WTC11 (cell line): Measurements from ENCODE around the gene SPRR2G.

ENCODE experiments used
- CTCF ChIP-seq: fragments of 200-600 bp; IDR thresholded peaks from 2 replicates; pipeline ENCODE4 v1.8.0; 2022; ENCODE audit warnings: antibody characterized with exemption
- HMGXB4 ChIP-seq: sonication (generic); formaldehyde crosslinking; IDR thresholded peaks from 2 replicates; pipeline ENCODE4 v1.8.1; 2023; ENCODE audit warnings: mild to moderate bottlenecking, moderate library complexity, missing genetic modification reagents

DNA sequence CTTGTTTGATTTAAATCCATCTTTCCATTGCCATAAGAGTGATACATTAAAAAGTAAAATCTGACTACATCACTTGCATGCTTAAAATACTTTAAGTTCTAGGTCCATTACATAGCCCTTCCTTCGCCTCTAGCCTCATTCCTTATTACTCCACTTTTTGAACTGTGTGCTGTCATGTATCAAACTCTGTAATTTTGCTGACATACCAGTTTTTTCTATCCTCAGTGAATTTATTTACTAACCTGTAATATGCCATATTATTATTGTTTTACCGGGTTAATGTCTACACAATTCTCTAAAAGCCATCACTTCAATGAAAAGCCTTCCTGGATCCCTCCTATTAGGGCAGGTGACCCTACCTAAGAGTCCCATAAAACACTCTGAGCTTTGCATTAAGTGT lies 4.9 kb upstream of the SPRR2G start:
- no peak for TF ChIP-seq CTCF
- TF ChIP-seq HMGXB4 = no peak
